Measurements from ENCODE around the gene BRD9.
"Not testable (repeated sequence)": the region's sequence is repeated elsewhere in the genome, so short reads cannot be mapped to it uniquely, and the experiment has no call there.

Gene BRD9

DNA sequence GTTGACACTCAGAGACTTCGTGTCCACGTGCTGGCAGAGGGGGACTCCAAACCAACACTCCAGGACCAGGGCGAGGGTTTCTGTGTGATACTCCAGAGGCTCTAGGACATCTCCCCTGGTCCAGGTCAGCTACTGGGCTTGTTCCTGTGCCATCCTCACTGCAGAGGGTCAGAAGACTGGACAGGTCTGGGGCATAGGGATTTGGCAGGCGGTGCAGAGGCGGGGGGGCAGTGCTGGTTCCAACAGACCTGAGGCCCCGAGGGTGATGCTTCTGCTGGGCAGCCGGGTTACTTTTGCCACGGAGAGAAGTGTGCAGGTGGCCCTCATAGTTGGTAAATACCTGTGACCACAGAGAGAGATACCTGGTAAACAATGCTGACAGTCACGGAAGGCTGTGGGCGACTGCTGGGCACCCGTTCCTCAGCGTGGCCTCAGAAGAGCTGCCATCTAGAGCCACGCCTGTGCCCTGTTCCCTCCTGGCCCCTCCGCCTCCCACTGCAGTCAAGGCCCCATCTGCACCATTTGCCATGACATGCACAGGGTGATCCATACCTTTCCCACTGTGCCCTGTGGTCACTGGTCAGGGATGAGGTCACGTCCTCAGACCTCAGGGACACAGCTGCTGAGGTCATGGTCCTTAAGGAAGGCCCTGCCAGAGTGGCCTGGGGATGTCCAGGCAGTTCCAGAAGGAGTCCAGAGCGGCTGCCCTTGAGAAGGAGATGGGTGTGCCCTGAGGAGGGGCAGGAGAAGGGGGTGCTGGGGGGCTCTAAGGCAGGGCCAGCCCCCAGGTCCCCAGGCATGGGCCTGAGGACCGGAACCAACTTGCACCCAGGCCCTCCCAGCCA is 30.1 kb upstream of the BRD9 start:
- DNase-seq = no peak

GRCh38 chr5:921456-922435 is 29.1 kb upstream of the BRD9 start:
- no peak for DNase-seq

- no peak for DNase-seq
Measured at GRCh38 chr5:920321-920720, 27.7 kb upstream of the BRD9 start.

DNA sequence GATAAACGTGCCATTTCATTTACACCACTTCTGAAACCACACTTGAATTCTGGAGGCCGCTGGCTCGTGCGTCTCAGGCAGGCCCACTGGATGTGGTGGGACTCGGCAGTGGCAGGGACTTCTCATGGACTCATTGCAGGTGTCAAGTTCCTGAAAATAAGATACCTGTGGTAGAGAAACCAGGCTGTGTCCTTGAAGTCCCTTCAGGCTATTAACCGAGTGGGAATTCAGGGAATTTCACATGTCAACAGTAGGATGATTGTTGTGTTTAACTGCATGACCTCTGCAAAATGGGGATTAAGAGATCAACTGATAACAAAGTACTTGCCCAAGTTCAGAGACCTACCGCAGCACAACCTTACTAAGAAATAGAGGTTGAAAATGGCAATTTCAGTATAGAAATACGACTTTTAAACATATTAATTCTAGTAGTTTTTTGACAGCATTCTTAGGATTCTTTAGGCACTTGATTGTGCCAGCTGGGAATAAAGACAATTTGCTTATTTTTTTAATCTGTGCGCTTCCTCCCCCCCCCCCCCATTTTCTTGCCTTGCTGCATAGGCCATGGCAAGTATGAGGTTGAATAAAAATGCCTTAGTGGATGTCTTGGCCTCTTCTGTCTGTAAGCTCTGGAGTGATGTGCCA is 26.9 kb upstream of the BRD9 start:
- DNase-seq = no peak

DNA sequence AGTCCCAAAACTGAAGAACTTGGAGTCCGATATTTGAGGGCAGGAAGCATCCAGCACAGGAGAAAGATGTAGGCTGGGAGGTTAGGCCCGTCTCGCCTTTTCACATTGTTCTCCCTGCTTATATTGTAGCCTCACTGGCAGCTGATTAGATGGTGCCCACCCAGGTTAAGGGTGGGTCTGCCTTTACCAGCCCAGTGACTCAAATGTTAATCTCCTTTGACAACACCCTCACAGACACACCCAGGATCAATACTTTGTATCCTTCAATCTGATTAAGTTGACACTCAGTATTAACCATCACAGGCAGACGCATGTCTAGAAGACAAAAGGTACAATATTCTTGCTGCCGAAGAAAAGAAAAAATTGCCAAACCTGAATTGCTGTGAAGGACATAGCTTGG is 26.1 kb upstream of the BRD9 start:
- not testable (repeated sequence) for DNase-seq

DNA sequence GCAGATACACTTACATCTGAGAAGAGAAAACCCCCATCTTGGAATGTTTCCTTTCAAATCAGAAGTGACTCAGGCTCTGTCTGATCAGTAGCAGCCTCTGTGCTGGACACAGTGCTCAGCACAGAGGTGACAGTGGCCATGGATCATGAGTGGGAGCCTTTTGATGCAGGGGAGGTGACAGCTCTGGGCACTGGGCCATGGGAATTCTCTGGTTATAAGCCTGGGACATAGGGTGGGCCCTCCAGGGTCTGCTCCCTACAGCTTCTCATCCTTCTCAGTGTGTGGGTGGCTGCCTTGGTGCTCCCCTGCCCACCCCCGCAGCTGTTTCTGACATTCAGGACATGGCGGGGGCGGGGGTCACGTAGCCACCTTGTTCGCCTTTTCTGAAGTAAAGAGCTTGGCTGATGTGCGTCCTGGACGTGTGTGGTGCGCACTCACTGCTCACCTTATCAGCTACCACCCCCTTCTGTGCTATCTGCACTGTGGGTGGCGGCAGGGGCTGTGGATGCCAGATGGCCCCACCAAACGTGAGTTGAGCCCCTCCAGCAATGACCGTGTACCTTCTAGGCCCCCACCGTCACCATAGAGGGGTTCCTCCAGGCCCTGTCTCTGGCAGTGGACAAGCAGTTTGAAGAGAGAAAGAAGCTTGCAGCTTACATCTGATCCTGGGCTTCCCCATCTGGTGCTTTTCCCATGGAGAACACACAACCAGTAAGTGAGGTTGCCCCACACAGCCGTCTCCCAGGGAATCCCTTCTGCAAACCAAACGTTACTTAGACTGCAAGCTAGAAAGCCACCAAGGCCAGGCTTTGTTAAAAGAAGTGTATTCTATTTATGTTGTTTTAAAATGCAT is 24.1 kb upstream of the BRD9 start:
- no peak for DNase-seq

GRCh38 chr5:915946-916345 is 23.3 kb upstream of the BRD9 start:
- no peak for DNase-seq

- DNase-seq = not testable (repeated sequence)
Measured at GRCh38 chr5:915346-915745, 22.7 kb upstream of the BRD9 start.

DNA sequence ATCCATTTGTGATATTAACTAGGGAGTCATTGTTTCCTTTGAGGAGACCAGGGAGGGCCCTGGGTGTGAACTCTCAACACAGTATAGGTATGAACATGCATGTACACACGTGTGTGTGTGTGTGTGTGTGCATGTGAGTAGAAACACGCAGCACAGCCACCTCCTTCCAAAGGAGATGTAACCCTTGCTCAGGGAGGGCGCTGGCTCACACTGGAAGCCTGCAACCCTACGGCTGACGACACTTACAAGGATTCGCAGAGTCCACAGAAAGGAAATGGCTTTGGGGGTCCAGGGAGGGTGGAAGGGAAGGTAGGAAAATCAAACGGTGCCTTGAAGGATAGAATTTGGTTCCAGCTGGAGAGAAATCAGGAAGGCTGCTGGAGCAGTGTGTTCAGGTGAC is 22.0 kb upstream of the BRD9 start:
- no peak for DNase-seq

DNA sequence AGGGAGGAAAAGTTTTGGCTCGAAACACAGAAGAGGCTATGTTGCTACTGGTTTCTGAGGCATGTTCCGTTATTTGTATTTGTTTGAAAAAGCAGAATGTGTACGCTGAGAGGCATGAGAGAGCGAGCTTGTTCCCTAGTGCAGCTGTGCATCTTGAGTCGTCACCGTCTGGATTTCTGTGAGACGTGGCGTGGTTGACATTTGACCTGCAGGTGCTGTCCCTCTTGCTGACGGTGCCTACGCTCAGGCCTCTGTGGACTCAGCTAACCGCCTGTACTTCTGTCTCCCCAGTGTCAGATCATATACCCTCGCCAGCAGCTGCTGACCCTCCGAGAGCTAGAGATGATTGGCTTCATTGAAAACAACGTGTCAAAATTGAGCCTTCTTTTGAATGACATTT is 21.6 kb upstream of the BRD9 start:
- DNase-seq = no peak

GRCh38 chr5:912280-913091 is 19.9 kb upstream of the BRD9 start:
- DNase-seq = peak in 2 of 3 experiments; percentile 93 to 97

DNA sequence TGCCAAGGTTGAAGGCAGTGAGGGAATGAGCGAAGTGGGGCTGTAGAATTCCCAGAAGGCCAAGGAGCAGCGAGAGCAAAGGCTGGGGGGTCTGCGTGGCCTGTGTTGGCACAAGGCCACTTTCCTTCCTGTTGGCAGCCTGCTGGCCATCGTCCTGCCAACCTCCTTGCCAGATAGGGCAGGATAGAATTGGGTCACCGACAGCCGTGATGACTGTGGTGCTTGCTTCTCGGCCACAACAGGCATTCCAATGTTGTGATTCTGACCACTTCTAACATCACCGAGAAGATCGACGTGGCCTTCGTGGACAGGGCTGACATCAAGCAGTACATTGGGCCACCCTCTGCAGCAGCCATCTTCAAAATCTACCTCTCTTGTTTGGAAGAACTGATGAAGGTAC is 19.0 kb upstream of the BRD9 start:
- DNase-seq = peak in 1 of 3 experiments; percentile 49

DNA sequence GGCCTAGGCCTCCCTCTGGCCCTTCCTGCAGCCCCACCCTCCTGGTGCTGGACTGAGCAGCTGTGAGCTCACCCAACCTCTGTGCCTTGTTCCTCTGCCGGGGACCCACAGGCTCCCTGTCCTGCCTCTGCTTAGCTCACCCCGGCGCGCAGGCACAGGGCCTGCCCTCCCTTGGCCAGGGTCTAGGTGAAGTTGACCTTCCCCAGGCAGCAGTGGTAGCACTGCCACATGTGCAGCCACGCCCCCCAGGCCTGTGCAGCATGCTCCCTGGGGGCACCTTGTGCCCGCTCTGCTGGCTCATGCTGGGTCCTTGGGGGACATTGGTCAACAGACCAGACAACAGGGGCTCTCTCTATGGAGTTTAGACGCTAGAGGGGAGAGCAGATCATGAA is 18.2 kb upstream of the BRD9 start:
- no peak for DNase-seq

- DNase-seq = no peak
Measured at GRCh38 chr5:909994-910768, 17.6 kb upstream of the BRD9 start.

- DNase-seq = no peak
Measured at GRCh38 chr5:909086-909485, 16.5 kb upstream of the BRD9 start.

- DNase-seq = no peak
Measured at GRCh38 chr5:908172-908571, 15.6 kb upstream of the BRD9 start.

- DNase-seq = no peak
Measured at GRCh38 chr5:907366-907910, 14.8 kb upstream of the BRD9 start.

GRCh38 chr5:905139-905642 is 12.6 kb upstream of the BRD9 start:
- DNase-seq = no peak

DNA sequence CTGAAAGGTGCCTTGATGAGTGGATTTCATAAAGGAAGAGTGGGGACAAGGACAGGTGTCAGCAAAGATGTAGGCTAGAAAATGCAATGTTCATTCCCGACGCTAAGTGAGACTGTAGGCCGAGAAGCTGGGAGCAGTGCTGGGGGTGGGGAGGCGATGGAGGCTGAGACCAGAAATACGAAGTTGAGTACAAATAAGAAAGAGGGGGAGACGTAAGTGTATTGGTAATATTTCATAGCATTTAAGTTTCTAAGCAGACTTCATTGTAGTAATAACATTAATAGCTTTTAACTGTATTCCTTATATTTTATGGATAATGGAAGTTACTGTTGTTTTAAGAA is 11.1 kb upstream of the BRD9 start:
- DNase-seq = no peak

Data from NCI-H1417 (cell line).